MM.1S (cell line): ENCODE measurements around the gene RUNX2.

Experiments used
- DNase-seq: peaks from one replicate; pipeline ENCODE4 v3.0.0-alpha.2; 2015
- H2AFZ ChIP-seq: fragments of 300-600 bp; sonication (generic); 2 replicates; pipeline ENCODE4 v1.6.0; 2016; ENCODE audit warnings: antibody characterized with exemption, low read length
- H3F3A ChIP-seq: fragments of 300-600 bp; sonication (generic); 2 replicates; pipeline ENCODE4 v1.6.1; 2016; ENCODE audit warnings: mild to moderate bottlenecking, antibody characterized with exemption, low read length, moderate library complexity, mixed read lengths; ENCODE audit not compliant: insufficient read depth
- H3K27ac ChIP-seq: fragments of 300-600 bp; sonication (generic); 2 replicates; pipeline ENCODE4 v1.5.1; 2016; ENCODE audit warnings: mild to moderate bottlenecking, low read length
- H3K27me3 ChIP-seq: fragments of 300-600 bp; sonication (generic); replicated peaks from 2 replicates; pipeline ENCODE4 v1.6.0; 2016; ENCODE audit warnings: low read length; ENCODE audit not compliant: insufficient read depth
- H3K36me3 ChIP-seq: fragments of 300-600 bp; sonication (generic); replicated peaks from 2 replicates; pipeline ENCODE4 v1.6.1; 2016; ENCODE audit warnings: mild to moderate bottlenecking, low read length, mixed read lengths; ENCODE audit not compliant: insufficient read depth
- H3K4me1 ChIP-seq: fragments of 300-600 bp; sonication (generic); 2 replicates; pipeline ENCODE4 v1.6.1; 2016; ENCODE audit warnings: low read length, mixed read lengths
- H3K4me2 ChIP-seq: fragments of 300-600 bp; sonication (generic); 2 replicates; pipeline ENCODE4 v1.6.0; 2016; ENCODE audit warnings: low read depth, low read length
- H3K4me3 ChIP-seq: fragments of 300-600 bp; sonication (generic); 2 replicates; pipeline ENCODE4 v1.5.1; 2016; ENCODE audit warnings: low read length, mixed read lengths
- H3K79me2 ChIP-seq: fragments of 300-600 bp; sonication (generic); 2 replicates; pipeline ENCODE4 v1.6.1; 2016; ENCODE audit warnings: mixed run types, low read length, mixed read lengths
- H3K9ac ChIP-seq: fragments of 300-600 bp; sonication (generic); 2 replicates; pipeline ENCODE4 v1.6.1; 2016; ENCODE audit warnings: low read length, mixed read lengths
- H3K9me2 ChIP-seq: fragments of 300-600 bp; sonication (generic); replicated peaks from 2 replicates; pipeline ENCODE4 v1.6.1; 2016; ENCODE audit warnings: mild to moderate bottlenecking, low read length, mixed read lengths; ENCODE audit not compliant: insufficient read depth
- H3K9me3 ChIP-seq: fragments of 300-600 bp; sonication (generic); replicated peaks from 2 replicates; pipeline ENCODE4 v1.6.1; 2016; ENCODE audit warnings: mild to moderate bottlenecking, low read length, mixed read lengths; ENCODE audit not compliant: insufficient read depth
- H4K20me1 ChIP-seq: fragments of 300-600 bp; sonication (generic); 2 replicates; pipeline ENCODE4 v1.6.1; 2016; ENCODE audit warnings: mild to moderate bottlenecking, low read length, moderate library complexity, mixed read lengths; ENCODE audit not compliant: insufficient read depth
- EZH2 ChIP-seq: fragments of 300-600 bp; sonication (generic); optimal IDR thresholded peaks from 2 replicates; pipeline ENCODE3; 2017; ENCODE audit warnings: low read depth, mild to moderate bottlenecking, antibody characterized with exemption, low read length, mixed read lengths
- EZH2phosphoT487 ChIP-seq: fragments of 300-600 bp; sonication (generic); IDR thresholded peaks from 2 replicates; pipeline ENCODE4 v1.6.1; 2018; ENCODE audit warnings: antibody characterized with exemption, low read length
- TF ChIP-seq, protein P1 (sequence below): fragments of 300-600 bp; sonication (generic); IDR thresholded peaks from 2 replicates; pipeline ENCODE4 v1.5.1; 2016; ENCODE audit warnings: antibody characterized with exemption, low read length, mixed read lengths

The RUNX2 gene

GRCh38 chr6:45314146-45314545 lies 14.0 kb upstream of the RUNX2 start:
- H4K20me1 ChIP-seq = no peaks in the 10 kb centered on the region
- TF ChIP-seq EZH2phosphoT487 (no peak), EZH2 (no peak)
- TF ChIP-seq, protein P1, sequence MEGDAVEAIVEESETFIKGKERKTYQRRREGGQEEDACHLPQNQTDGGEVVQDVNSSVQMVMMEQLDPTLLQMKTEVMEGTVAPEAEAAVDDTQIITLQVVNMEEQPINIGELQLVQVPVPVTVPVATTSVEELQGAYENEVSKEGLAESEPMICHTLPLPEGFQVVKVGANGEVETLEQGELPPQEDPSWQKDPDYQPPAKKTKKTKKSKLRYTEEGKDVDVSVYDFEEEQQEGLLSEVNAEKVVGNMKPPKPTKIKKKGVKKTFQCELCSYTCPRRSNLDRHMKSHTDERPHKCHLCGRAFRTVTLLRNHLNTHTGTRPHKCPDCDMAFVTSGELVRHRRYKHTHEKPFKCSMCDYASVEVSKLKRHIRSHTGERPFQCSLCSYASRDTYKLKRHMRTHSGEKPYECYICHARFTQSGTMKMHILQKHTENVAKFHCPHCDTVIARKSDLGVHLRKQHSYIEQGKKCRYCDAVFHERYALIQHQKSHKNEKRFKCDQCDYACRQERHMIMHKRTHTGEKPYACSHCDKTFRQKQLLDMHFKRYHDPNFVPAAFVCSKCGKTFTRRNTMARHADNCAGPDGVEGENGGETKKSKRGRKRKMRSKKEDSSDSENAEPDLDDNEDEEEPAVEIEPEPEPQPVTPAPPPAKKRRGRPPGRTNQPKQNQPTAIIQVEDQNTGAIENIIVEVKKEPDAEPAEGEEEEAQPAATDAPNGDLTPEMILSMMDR = no peak
- no peaks in the 10 kb centered on the region for H3K27me3 ChIP-seq
- H3K4me3 ChIP-seq = no peak overlapping the region
- peaks cover 13% of the 10 kb centered on the region for H3K4me1 ChIP-seq
- no peaks in the 10 kb centered on the region for H3F3A ChIP-seq
- H3K9me2 ChIP-seq = no peaks in the 10 kb centered on the region
- H3K36me3 ChIP-seq = no peaks in the 10 kb centered on the region
- H3K4me2 ChIP-seq = no peak overlapping the region
- H3K79me2 ChIP-seq = no peaks in the 10 kb centered on the region
- H3K27ac ChIP-seq = no peak overlapping the region
- no peak overlapping the region for H3K9ac ChIP-seq
- no peak for DNase-seq
- H3K9me3 ChIP-seq = no peaks in the 10 kb centered on the region
- H2AFZ ChIP-seq = no peak overlapping the region

DNA sequence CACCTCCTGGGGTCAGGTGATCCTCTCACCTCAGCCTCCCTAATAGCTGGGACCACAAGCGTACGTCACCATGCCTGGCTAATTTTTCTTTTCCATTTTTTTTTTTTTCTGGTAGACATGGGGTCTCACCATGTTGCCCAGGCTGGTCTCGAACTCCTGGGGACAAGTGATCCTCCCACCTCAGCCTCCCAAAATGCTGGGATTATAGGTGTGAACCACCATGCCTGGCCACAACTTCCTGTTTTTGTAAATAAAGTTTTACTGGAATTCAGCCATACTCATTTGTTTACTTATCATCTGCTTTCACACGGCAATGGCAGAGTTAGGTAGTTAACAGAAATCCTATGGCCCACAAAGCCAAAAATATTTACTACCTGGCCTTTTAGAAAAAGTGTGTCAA lies 7.8 kb upstream of the RUNX2 start:
- TF ChIP-seq, protein P1 = no peak
- TF ChIP-seq EZH2phosphoT487 (no peak), EZH2 (no peak)
- no peaks in the 10 kb centered on the region for H4K20me1 ChIP-seq
- H3K36me3 ChIP-seq = no peaks in the 10 kb centered on the region
- no peak overlapping the region for H3K4me2 ChIP-seq
- H3K79me2 ChIP-seq = no peaks in the 10 kb centered on the region
- no peak overlapping the region for H2AFZ ChIP-seq
- no peaks in the 10 kb centered on the region for H3K9me3 ChIP-seq
- no peaks in the 10 kb centered on the region for H3K4me1 ChIP-seq
- no peak overlapping the region for H3K9ac ChIP-seq
- H3K9me2 ChIP-seq = no peaks in the 10 kb centered on the region
- DNase-seq = no peak
- H3K27me3 ChIP-seq = no peaks in the 10 kb centered on the region
- no peak overlapping the region for H3K4me3 ChIP-seq
- H3F3A ChIP-seq = no peaks in the 10 kb centered on the region
- H3K27ac ChIP-seq = no peak overlapping the region

DNA sequence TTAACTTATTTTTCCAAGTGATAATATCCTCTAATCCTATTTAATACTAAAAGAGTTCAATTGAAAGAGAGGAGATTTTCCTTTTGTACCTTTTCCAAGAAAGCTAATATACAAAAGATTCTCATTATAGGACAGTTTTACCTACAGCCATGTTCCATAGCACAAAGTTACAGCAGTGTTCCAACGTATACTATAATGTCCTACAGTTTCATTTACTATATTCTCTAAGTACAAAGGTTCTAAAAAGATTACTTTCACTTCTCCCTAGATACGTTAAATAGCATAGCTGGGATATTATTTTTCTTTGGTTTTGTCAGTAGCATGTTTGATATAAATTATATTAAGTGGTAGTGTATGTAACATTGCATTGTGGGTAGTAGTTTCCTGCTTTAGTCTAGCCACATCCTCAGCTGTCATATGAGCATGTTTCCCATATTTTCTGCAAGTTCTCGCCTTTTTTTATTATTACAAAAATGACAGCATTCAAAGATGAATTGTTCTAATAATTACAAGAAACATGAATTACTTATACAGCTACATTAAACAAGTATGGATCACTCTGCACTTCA lies 4.4 kb upstream of the RUNX2 start:
- Histone ChIP-seq H3K4me3 (no peak overlapping the region), H3K36me3 (no peaks in the 10 kb centered on the region), H2AFZ (no peak overlapping the region), H4K20me1 (no peaks in the 10 kb centered on the region), H3K4me1 (no peaks in the 10 kb centered on the region), H3K27me3 (no peaks in the 10 kb centered on the region), H3K4me2 (no peak overlapping the region), H3K9ac (no peak overlapping the region), H3F3A (no peaks in the 10 kb centered on the region), H3K9me3 (no peaks in the 10 kb centered on the region), H3K27ac (no peak overlapping the region), H3K9me2 (no peaks in the 10 kb centered on the region), H3K79me2 (no peaks in the 10 kb centered on the region)
- DNase-seq = no peak
- TF ChIP-seq EZH2 (no peak), EZH2phosphoT487 (no peak)
- TF ChIP-seq, protein P1 = no peak
